HL-60/S4 treated with phorbol 12-myristate 13-acetate at 8.2 ng/mL for 4 days and 3 days (cell line): ENCODE results near the gene LPIN2.
"Not testable (repeated sequence)": the region's sequence is repeated elsewhere in the genome, so short reads cannot be mapped to it uniquely, and the experiment has no call there.

Experiments used
- in situ Hi-C: fragments of 300-500 bp; cut with MboI; formaldehyde crosslinking; loops from 2 replicates; pipeline ENCODE4 v1.15.0; 2022; ENCODE audit warnings: low sequenced_read_pairs

The LPIN2 gene

DNA sequence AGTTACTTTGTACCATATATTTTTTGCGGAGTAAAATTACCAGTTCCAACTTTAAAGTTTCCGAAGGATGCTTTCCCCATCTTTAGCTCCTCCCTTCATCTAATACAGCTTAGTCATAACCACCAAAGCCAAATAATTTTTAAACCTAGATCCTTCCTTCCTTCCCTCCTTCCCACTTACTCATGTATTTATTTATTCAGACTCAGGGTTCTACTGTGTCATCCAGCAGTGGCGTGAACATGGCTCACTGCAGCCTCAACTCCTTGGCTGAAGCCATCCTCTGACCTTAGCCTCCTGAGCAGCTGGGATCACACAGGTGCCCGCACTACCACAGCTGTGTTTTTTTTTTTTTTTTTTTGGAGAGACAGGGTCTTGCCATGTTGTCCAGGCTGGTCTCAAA is 4.4 kb downstream of the LPIN2 start:
- in situ Hi-C loops = no loop called here

DNA sequence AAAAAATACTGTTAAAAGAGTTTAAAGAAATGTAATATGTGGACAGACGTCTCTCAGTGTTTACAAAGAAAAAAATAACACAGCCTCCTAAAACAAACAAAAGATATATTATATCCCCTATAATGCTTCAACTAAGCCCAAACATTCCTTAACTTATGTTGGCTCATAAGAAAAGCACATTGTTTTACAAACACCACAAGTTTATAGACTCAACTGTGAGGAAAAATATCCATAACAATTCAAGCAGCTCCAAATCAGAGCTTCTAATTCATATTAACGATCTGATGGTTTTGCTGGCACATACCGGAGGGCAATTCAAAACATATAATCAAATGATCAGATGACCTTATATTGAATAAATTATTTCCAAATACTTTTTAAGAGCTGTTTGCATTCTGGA is 5.5 kb downstream of the LPIN2 start:
- in situ Hi-C loops = no loop called here

GRCh38 chr18:3005462-3005861 is 7.5 kb downstream of the LPIN2 start:
- in situ Hi-C loops = no loop called here

- in situ Hi-C loops = not testable (repeated sequence)
Measured at GRCh38 chr18:3003766-3004165, 9.2 kb downstream of the LPIN2 start.

DNA sequence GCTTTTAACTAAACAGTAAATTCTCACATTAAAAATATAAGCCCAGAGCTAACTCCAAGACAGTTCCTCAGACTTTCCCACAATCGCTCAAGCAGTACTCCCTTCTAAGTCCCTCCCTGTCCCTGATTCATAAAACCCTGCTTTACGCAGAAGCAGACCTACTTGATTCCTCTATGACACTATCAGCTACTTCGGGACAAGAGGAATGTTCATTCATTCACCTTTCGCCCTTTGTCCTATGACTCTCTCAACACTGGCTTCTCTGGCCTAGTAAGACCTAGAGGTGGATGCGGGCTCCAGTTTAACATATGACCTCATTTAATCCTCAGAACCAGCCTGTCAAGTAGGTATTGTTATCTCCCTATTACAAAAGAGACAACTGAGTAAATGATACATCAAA is 10.2 kb downstream of the LPIN2 start:
- in situ Hi-C loops = no loop called here

DNA sequence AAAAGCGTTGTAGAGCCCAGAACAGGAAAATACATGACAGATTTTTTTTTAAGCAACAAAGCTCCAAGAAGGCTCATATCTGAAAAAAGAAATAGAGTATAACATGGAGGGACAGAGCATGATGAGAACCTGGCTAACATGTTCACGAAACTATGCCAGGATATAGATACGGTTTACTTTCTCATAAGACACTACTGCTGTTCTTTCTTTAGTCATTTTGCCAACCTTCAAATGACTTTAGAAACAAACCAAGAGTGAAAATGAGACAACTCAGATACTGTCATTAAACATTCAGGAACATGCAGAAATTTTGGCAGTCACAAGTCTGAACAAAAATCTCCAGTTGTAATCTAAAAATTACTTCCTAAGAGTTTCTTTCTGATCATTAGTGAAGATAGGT is 14.3 kb downstream of the LPIN2 start:
- in situ Hi-C loops = no loop called here

GRCh38 chr18:2997846-2998564 is 14.9 kb downstream of the LPIN2 start:
- in situ Hi-C loops = no loop called here

DNA sequence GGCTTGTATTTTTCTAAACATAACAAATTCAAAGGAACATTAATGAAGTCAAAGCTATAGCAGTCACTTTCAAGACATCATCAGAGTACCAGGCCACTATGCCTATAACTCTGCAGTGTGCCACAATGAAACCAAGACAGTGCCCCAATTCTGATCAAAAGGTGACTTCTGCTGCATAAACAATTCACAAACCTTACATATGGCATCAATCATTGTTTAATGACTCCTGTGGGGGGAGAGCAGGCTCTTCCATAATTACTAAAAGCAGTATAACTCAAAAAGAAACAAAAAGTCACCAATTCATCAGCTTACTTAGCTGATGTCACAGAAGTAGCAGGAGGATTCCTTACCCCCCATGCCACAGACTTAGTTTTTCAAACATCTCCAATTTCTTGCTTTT is 15.5 kb downstream of the LPIN2 start:
- in situ Hi-C loops = no loop called here

DNA sequence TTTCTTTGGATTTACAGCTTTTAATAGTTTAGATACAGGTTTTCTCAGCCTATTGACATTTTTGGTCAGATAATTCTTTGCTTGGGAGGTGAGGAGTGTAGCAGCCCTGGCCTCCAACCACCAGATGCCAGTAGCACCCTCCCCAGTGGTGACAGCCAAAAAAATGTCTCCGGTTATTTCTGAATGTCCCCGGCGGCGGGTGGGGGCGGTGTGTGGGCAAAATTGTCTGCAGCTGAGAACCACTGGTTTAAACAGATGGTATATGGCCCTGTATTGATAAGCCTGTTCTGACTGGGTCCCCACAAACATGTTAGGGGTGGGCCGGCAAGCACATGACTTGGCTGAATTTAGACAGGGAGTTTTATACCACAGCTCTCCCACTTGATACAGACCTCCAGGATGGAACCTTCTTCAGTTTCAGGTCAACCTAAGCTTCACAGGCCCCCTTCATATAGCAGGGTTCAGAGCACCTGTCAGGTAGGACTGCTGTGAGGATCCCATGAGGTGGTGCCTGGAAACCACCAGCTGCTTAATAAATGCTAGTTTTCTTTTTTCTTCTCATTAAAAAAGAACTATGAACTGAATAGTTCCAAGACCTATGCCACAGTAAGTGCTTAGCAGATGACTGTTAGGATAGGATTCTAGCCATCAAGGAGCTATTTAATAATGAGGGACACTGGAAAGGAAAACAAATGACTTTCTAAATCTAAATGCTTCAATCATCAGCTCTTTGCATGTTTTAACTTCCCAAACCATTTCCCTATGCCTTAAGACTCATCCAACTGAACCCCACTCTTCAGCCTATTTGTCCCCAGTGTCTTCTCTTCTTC is 18.1 kb downstream of the LPIN2 start:
- in situ Hi-C loops = no loop called here

DNA sequence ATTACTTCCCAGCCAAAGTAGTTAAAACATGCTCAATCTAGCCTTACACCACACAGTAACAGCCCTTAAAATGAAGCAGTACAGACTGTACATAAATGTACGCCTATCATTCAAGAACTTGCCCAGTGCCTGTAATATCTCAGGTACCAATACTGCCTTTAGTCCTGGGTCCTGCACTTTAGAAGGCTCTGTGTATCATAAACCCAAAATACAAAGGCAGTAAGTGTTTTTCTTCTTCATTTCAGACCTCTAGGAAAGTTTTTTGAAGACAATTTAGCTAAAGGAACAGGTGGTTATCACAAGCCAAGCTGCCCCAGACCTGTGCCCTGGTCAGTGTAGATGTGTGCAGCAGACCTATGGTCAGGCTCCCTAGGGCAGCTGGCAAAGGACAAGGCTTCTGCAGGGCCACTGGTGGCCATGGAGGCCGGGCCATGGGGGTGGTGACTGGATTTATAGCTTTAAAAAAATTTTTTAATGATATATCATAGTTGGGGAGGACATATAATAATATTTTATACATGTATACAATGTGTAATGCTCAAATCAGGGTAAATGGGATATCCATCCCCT is 18.8 kb downstream of the LPIN2 start:
- in situ Hi-C loops = no loop called here

- in situ Hi-C loops = no loop called here
Measured at GRCh38 chr18:2992995-2993877, 19.7 kb downstream of the LPIN2 start.

- in situ Hi-C loops = no loop called here
Measured at GRCh38 chr18:2990956-2991640, 21.8 kb downstream of the LPIN2 start.

DNA sequence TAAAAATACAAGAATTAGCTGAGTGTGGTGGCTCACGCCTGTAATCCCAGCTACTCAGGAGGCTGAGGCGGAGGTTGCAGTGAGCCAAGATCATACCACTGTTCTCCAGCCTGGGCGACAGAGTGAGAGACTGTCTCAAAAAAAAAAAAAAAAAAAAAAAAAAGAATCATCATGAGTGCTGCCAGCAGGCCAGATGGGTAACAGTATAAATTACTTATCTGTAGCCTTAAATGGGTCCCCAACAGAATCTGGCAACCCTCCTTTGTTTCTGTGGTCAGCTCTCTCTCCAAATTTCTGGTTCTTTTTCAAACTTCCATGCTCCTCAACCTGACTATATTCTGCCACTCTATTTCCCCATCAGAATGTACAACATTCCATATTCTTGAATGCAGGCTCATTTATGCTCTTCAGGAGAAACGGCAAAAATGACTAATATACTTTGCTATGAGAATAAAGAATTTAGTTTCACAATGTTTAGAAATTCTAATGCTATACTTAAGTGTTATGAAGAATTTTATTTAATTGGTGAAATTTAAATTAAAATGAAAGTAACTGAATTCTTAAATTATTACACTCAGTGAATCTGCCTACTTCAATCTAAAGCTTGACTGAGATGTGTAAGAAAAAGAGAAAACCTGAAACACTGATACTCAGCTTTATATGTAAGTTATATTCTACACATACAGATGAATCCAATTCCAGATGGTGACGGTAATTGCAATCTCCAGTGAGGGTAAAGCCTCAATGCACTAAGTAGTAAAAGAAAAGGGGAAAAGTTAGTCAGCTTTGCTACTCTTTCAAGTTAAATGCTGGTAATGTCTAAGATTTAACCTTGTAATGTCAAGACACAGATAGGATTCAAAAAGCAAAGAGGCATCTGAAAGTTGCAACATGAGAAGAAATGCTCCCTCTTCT is 24.8 kb downstream of the LPIN2 start:
- in situ Hi-C loops = no loop called here

GRCh38 chr18:2986150-2986865 is 26.6 kb downstream of the LPIN2 start:
- in situ Hi-C loops = no loop called here

DNA sequence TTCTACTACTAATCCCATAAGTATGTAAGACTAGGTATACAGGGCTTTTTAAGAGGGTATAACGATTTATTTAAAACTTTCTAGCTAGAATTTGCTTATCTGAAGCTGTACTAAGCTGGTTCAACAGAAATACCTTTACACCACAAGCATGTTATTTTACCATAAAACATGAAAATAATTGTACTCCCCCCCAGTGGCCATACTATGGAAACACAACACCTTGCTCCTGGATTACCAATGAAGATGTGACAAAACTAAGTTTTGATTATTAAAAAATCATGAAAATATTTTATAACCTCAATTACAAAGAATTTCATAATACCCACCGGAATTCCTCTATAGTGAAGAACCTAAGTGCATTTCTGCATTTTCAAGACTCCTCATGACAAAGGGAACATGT is 27.3 kb downstream of the LPIN2 start:
- in situ Hi-C loops = no loop called here

- in situ Hi-C loops = no loop called here
Measured at GRCh38 chr18:2984703-2985261, 28.2 kb downstream of the LPIN2 start.

DNA sequence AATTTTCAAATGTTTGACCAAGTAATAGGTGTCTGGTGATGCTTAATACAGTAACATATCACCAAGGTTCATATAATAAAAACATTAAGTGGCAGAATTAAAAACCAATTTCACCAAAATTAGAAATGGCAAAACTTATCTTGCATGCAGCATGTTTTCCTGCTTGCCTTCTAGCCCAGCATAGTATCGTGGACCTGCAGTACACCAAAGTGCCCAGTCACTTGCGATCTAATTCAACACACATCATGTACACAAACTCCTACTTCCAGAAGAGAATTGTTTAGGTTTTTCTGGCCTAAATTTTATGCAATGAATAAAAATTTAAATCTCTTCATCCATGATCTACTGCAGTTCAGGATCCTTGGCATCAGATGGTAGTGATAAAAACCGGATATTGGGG is 28.9 kb downstream of the LPIN2 start:
- in situ Hi-C loops = no loop called here

GRCh38 chr18:2983296-2983695 is 29.6 kb downstream of the LPIN2 start:
- in situ Hi-C loops = no loop called here
